Astrocyte of the spinal cord (primary cell): ENCODE results near the gene EXOSC9.

Experiments
- DNase-seq: peaks from one replicate; pipeline ENCODE4 v3.0.0; 2011; ENCODE audit warnings: low read depth, low spot score
- H3K4me3 ChIP-seq: 2 replicates; pipeline ENCODE4 v1.5.1; 2011; ENCODE audit warnings: low read depth, mild to moderate bottlenecking, low read length, moderate library complexity
- CTCF ChIP-seq: IDR thresholded peaks from 2 replicates; pipeline ENCODE4 v1.5.1; 2012; ENCODE audit warnings: low read depth, mild to moderate bottlenecking, low read length, inconsistent platforms
- in situ Hi-C: cut with HindIII; loops from 2 replicates; pipeline ENCODE4 v1.10.0; 2017; ENCODE audit warnings: low sequenced_read_pairs

Gene EXOSC9

GRCh38 chr4:121788896-121789295 lies 12.2 kb upstream of the EXOSC9 start:
- in situ Hi-C loops: no loop called here
- DNase-seq: no peak
- no peak for TF ChIP-seq CTCF
- H3K4me3 ChIP-seq: no peak overlapping the region

- H3K4me3 ChIP-seq: no peak overlapping the region
- in situ Hi-C loops: no loop called here
- DNase-seq: no peak
- no peak for TF ChIP-seq CTCF
These were observed 11.7 kb upstream of the EXOSC9 start for GRCh38 chr4:121789455-121789854.

- no peak for TF ChIP-seq CTCF
- no peak overlapping the region for H3K4me3 ChIP-seq
- DNase-seq: peak; percentile 83
- in situ Hi-C loops: no loop called here
These were observed 10.9 kb upstream of the EXOSC9 start for GRCh38 chr4:121789960-121790829.

GRCh38 chr4:121790976-121791375 lies 10.1 kb upstream of the EXOSC9 start:
- no peak for TF ChIP-seq CTCF
- peak; percentile 29 for DNase-seq
- in situ Hi-C loops: no loop called here
- no peak overlapping the region for H3K4me3 ChIP-seq

GRCh38 chr4:121791481-121791880 lies 9.6 kb upstream of the EXOSC9 start:
- no peak for TF ChIP-seq CTCF
- peak; percentile 89 for DNase-seq
- H3K4me3 ChIP-seq: no peak overlapping the region
- in situ Hi-C loops: no loop called here

GRCh38 chr4:121792966-121793365 lies 8.2 kb upstream of the EXOSC9 start:
- no peak overlapping the region for H3K4me3 ChIP-seq
- in situ Hi-C loops: no loop called here
- TF ChIP-seq CTCF: no peak
- no peak for DNase-seq
